ENCODE results near the gene EDEM2. TPM values are rescaled to one million over a fixed set of nuclear protein-coding genes. Genes with fewer than 3 reads are reported as not detected.

EDEM2 gene
- total and polyA plus RNA-seq, 2 of the 13 experiments (the other 11 are each of a cell fraction or from before 2014, with no cell fraction given) = 33.1 to 46.9 TPM

DNA sequence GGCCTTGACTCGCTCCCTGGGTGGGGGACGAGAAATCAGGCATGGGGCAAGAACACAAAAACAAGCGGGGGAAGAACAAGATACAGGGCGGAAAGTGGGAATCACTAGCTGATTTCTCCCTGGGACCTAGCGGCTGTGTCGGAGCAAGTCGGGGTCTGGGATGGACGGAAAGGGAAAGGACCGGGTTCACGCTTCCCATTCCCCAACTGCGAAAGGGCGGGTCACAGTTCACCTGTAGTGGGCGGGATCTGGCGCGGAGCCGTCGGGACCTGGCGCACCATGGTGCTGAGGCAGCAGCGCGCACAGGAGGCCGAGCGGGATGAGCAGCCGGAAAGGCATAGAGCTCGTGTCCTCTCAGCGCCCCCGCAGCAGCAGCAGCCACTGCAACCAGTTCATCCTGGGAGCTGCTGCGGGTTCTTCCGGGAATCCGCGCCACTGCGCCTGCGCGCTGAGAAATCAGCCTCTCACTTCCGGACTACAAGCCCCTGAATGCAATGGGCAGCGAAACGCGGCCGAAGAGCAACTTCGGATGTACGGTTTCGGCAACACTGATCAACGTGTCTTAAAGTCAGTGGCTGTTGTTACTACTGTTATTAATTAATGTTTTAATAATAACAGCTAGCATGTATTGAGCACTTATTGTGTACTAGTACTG lies at the start of gene EDEM2 (continued):
- TF ChIP-seq ZNF441 (CRISPR knock-in tag; IDR thresholded peaks at IDR 0.05; ENCODE audit: borderline replicate concordance) = peak; percentile 85
- peak; percentile 91 for TF ChIP-seq ZNF317 (CRISPR knock-in tag; IDR thresholded peaks at IDR 0.05)
- TF ChIP-seq, protein P1, sequence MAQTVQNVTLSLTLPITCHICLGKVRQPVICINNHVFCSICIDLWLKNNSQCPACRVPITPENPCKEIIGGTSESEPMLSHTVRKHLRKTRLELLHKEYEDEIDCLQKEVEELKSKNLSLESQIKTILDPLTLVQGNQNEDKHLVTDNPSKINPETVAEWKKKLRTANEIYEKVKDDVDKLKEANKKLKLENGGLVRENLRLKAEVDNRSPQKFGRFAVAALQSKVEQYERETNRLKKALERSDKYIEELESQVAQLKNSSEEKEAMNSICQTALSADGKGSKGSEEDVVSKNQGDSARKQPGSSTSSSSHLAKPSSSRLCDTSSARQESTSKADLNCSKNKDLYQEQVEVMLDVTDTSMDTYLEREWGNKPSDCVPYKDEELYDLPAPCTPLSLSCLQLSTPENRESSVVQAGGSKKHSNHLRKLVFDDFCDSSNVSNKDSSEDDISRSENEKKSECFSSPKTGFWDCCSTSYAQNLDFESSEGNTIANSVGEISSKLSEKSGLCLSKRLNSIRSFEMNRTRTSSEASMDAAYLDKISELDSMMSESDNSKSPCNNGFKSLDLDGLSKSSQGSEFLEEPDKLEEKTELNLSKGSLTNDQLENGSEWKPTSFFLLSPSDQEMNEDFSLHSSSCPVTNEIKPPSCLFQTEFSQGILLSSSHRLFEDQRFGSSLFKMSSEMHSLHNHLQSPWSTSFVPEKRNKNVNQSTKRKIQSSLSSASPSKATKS (CRISPR knock-in tag; IDR thresholded peaks at IDR 0.05) = peak; percentile 63; the same call in 1 of the 2 replicates
- peak; percentile 21; the same call in 1 of the 2 replicates for TF ChIP-seq FOXJ3 (CRISPR knock-in tag; IDR thresholded peaks at IDR 0.05; ENCODE audit: borderline replicate concordance)
- TF ChIP-seq GABPA (IDR thresholded peaks at IDR 0.05; ENCODE audit: low read depth, low read length) = peak; percentile 54
- TF ChIP-seq GABPA (CRISPR knock-in tag; IDR thresholded peaks at IDR 0.05; ENCODE audit: low read depth) = peak; percentile 92
- peak; percentile 93 for TF ChIP-seq PPARG (CRISPR knock-in tag; conservative IDR thresholded peaks at IDR 0.05)
- TF ChIP-seq, protein P2, sequence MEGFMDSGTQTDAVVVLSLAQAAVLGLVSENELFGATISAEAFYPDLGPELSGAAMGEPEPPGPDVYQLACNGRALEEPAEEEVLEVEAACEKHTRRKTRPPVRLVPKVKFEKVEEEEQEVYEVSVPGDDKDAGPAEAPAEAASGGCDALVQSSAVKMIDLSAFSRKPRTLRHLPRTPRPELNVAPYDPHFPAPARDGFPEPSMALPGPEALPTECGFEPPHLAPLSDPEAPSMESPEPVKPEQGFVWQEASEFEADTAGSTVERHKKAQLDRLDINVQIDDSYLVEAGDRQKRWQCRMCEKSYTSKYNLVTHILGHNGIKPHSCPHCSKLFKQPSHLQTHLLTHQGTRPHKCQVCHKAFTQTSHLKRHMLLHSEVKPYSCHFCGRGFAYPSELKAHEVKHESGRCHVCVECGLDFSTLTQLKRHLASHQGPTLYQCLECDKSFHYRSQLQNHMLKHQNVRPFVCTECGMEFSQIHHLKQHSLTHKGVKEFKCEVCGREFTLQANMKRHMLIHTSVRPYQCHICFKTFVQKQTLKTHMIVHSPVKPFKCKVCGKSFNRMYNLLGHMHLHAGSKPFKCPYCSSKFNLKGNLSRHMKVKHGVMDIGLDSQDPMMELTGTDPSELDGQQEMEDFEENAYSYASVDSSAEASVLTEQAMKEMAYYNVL (CRISPR knock-in tag; IDR thresholded peaks at IDR 0.05; ENCODE audit: borderline replicate concordance) = no peak
- peak; percentile 82 for TF ChIP-seq ZMYM4 (CRISPR knock-in tag; IDR thresholded peaks at IDR 0.05)
- TF ChIP-seq RAD51 (IDR thresholded peaks at IDR 0.05; ENCODE audit: borderline replicate concordance) = no peak
- peak; percentile 94 for TF ChIP-seq NR2C2 (CRISPR knock-in tag; IDR thresholded peaks at IDR 0.05; ENCODE audit: borderline replicate concordance)
- TF ChIP-seq, protein P3, sequence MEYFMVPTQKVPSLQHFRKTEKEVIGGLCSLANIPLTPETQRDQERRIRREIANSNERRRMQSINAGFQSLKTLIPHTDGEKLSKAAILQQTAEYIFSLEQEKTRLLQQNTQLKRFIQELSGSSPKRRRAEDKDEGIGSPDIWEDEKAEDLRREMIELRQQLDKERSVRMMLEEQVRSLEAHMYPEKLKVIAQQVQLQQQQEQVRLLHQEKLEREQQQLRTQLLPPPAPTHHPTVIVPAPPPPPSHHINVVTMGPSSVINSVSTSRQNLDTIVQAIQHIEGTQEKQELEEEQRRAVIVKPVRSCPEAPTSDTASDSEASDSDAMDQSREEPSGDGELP (IDR thresholded peaks at IDR 0.05; ENCODE audit: borderline replicate concordance, low read depth) = no peak
- TF ChIP-seq ZNF432 (CRISPR knock-in tag; IDR thresholded peaks at IDR 0.05; ENCODE audit: borderline replicate concordance) = no peak
- TF ChIP-seq GLI4 (CRISPR knock-in tag; IDR thresholded peaks at IDR 0.05; ENCODE audit: borderline replicate concordance) = no peak; the same call in none of the 2 replicates
- TF ChIP-seq MAFG (CRISPR knock-in tag; IDR thresholded peaks at IDR 0.05) = no peak
- TF ChIP-seq, protein P4, sequence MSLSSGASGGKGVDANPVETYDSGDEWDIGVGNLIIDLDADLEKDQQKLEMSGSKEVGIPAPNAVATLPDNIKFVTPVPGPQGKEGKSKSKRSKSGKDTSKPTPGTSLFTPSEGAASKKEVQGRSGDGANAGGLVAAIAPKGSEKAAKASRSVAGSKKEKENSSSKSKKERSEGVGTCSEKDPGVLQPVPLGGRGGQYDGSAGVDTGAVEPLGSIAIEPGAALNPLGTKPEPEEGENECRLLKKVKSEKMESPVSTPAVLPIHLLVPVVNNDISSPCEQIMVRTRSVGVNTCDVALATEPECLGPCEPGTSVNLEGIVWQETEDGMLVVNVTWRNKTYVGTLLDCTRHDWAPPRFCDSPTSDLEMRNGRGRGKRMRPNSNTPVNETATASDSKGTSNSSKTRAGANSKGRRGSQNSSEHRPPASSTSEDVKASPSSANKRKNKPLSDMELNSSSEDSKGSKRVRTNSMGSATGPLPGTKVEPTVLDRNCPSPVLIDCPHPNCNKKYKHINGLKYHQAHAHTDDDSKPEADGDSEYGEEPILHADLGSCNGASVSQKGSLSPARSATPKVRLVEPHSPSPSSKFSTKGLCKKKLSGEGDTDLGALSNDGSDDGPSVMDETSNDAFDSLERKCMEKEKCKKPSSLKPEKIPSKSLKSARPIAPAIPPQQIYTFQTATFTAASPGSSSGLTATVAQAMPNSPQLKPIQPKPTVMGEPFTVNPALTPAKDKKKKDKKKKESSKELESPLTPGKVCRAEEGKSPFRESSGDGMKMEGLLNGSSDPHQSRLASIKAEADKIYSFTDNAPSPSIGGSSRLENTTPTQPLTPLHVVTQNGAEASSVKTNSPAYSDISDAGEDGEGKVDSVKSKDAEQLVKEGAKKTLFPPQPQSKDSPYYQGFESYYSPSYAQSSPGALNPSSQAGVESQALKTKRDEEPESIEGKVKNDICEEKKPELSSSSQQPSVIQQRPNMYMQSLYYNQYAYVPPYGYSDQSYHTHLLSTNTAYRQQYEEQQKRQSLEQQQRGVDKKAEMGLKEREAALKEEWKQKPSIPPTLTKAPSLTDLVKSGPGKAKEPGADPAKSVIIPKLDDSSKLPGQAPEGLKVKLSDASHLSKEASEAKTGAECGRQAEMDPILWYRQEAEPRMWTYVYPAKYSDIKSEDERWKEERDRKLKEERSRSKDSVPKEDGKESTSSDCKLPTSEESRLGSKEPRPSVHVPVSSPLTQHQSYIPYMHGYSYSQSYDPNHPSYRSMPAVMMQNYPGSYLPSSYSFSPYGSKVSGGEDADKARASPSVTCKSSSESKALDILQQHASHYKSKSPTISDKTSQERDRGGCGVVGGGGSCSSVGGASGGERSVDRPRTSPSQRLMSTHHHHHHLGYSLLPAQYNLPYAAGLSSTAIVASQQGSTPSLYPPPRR (CRISPR knock-in tag; IDR thresholded peaks at IDR 0.05; ENCODE audit: borderline replicate concordance) = peak; percentile 77; the same call in 1 of the 2 replicates
- no peak for TF ChIP-seq ZNF720 (CRISPR knock-in tag; IDR thresholded peaks at IDR 0.05)
- TF ChIP-seq, protein P5, sequence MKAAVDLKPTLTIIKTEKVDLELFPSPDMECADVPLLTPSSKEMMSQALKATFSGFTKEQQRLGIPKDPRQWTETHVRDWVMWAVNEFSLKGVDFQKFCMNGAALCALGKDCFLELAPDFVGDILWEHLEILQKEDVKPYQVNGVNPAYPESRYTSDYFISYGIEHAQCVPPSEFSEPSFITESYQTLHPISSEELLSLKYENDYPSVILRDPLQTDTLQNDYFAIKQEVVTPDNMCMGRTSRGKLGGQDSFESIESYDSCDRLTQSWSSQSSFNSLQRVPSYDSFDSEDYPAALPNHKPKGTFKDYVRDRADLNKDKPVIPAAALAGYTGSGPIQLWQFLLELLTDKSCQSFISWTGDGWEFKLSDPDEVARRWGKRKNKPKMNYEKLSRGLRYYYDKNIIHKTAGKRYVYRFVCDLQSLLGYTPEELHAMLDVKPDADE (CRISPR knock-in tag; IDR thresholded peaks at IDR 0.05) = no peak

Measured in HepG2 (cell line).